ENCODE results near the gene SLC30A5. TPM values are rescaled to one million over a fixed set of nuclear protein-coding genes. Genes with fewer than 3 reads are reported as not detected.
"Not testable (repeated sequence)": the region's sequence is repeated elsewhere in the genome, so short reads cannot be mapped to it uniquely, and the experiment has no call there.

SLC30A5 gene
- total RNA-seq, 4 donors from 2014 or later: 22.0 to 43.9 (median 40.0) TPM

DNA sequence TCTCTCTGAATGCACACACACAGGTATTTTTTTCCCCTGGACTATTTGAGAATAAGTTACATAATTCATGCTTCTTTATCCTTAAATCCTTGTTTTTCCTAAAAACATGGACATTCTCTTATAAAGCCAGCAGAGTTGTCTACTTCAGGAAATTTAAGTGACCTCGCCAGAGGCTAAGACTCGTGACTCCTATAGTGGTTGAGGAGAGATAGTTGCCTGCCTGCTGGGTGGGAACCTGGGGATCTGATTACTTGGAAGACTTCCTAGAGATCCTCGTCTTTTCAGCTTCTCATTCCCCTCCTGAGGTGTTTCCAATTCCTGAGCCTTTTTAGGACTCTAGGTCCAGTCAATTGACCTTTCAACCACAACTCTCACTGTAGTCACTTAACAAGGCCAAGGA is 5.5 kb downstream of the SLC30A5 start:
- Histone ChIP-seq H3K9me3 (no peaks in the 10 kb centered on the region), H3K36me3 (peaks cover 28% of the 10 kb centered on the region), H3K27me3 (no peaks in the 10 kb centered on the region), H3K4me1 (peaks cover 10% of the 10 kb centered on the region), H3K4me3 (no peak overlapping the region), H3K27ac (no peak overlapping the region)
- 60% methylated on average over 3 of the region's 3 CpGs for WGBS
- DNase-seq (ENCODE audit: low spot score in 2 of 2): no peak
- TF ChIP-seq, protein P1, sequence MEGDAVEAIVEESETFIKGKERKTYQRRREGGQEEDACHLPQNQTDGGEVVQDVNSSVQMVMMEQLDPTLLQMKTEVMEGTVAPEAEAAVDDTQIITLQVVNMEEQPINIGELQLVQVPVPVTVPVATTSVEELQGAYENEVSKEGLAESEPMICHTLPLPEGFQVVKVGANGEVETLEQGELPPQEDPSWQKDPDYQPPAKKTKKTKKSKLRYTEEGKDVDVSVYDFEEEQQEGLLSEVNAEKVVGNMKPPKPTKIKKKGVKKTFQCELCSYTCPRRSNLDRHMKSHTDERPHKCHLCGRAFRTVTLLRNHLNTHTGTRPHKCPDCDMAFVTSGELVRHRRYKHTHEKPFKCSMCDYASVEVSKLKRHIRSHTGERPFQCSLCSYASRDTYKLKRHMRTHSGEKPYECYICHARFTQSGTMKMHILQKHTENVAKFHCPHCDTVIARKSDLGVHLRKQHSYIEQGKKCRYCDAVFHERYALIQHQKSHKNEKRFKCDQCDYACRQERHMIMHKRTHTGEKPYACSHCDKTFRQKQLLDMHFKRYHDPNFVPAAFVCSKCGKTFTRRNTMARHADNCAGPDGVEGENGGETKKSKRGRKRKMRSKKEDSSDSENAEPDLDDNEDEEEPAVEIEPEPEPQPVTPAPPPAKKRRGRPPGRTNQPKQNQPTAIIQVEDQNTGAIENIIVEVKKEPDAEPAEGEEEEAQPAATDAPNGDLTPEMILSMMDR (IDR thresholded peaks at IDR 0.05): no peak

DNA sequence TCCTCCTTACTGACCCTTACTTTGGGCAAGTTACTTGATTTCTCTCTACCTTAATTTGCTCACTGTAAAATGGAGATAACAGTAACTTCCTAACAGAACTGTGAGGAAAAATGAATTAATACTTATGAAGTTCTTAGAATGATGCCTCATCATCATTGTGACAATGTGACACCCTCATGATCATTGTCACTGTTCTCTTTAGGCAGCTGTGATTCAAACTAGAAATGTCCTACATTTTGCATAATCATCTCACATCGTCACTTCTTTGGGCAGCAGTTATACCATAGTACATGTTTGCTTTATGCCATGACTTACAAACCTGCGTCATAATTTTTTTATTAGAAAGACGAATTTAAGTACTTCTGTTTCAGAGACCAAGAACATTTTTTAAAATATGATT is 9.7 kb downstream of the SLC30A5 start:
- Histone ChIP-seq H3K9me3 (no peaks in the 10 kb centered on the region), H3K4me3 (no peak overlapping the region), H3K27ac (no peak overlapping the region), H3K36me3 (peaks cover 46% of the 10 kb centered on the region), H3K27me3 (no peaks in the 10 kb centered on the region), H3K4me1 (no peaks in the 10 kb centered on the region)
- DNase-seq (ENCODE audit: low spot score in 2 of 2): no peak
- TF ChIP-seq POLR2A (IDR thresholded peaks at IDR 0.05) (no peak), EP300 (IDR thresholded peaks at IDR 0.05) (no peak), POLR2AphosphoS5 (IDR thresholded peaks at IDR 0.05) (no peak)
- TF ChIP-seq, protein P1 (IDR thresholded peaks at IDR 0.05): no peak
- 76% methylated on average over 3 of the region's 3 CpGs for WGBS

DNA sequence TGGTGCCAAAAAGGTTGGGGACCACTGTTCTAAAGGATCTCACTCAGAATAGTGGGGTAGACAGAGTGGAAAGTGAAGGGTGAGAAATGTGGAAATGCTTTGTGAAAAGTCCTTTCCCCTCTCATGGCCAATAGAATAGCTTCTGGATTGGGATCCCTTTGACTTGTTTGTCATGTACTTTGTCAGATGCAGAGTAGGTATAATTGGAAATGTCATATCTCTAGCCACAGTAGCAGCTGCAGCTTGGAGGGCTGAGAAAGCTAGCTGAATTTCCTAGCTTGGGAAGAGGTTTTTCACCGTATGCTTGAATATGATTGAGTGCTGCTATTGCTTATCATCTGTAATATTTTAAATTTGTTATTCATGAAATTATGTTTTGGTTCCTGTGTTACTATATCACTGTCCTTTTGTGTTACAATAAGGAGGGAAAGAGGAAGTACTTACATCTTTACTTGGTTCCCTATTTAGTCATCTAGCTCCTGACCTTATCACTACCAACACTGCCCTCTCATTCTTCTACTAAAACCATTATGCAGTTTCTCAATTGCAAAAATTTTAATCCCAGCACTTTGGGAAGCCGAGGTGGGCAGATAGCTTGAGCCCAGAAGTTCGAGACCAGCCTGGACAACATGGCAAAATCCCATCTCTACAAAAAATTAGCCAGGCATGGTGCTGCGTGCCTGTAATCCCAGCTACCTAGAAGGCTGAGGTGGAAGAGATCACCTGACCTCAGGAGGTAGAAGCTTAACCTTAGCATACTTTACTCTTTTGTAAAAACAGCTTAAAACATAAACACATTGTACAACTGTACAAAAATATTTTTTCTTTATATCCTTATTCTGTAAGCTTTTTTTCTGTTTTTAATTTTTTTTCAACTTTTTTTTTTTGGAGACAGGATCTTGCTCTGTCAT is 12.4 kb downstream of the SLC30A5 start:
- H3K4me3 ChIP-seq: no peak overlapping the region
- H3K36me3 ChIP-seq: peaks cover 67% of the 10 kb centered on the region
- no peaks in the 10 kb centered on the region for H3K4me1 ChIP-seq
- DNase-seq (ENCODE audit: low spot score in 2 of 2): no peak
- no peaks in the 10 kb centered on the region for H3K9me3 ChIP-seq
- TF ChIP-seq POLR2AphosphoS5 (IDR thresholded peaks at IDR 0.05) (no peak), EP300 (IDR thresholded peaks at IDR 0.05) (no peak), POLR2A (IDR thresholded peaks at IDR 0.05) (no peak)
- TF ChIP-seq, protein P1 (IDR thresholded peaks at IDR 0.05): no peak
- 88% methylated on average over 4 of the region's 4 CpGs for WGBS
- H3K27me3 ChIP-seq: no peaks in the 10 kb centered on the region
- H3K27ac ChIP-seq: no peak overlapping the region

DNA sequence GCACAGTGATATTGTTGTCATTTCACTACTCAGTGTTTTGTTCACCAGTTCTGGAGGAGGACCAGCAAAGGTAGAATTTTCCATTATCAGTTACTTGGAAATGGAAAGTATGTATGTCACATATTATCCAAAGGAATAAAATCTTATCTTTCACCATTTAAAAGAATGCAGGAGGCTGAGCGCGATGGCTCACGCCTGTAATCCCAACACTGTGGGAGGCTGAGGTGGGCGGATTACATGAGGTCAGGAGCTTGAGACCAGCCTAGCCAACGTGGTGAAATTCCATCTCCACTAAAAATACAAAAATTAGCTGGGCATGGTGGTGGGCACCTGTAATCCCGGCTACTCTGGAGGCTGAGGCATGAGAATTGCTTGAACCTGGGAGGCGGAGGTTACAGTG is 14.6 kb downstream of the SLC30A5 start:
- not testable (repeated sequence) for H3K9me3 ChIP-seq; DNase-seq (ENCODE audit: low spot score in 2 of 2); H3K4me1 ChIP-seq; H3K4me3 ChIP-seq; H3K27ac ChIP-seq; H3K27me3 ChIP-seq
- 92% methylated on average over 7 of the region's 7 CpGs for whole genome bisulfite sequencing
- peaks cover 83% of the 10 kb centered on the region for H3K36me3 ChIP-seq

DNA sequence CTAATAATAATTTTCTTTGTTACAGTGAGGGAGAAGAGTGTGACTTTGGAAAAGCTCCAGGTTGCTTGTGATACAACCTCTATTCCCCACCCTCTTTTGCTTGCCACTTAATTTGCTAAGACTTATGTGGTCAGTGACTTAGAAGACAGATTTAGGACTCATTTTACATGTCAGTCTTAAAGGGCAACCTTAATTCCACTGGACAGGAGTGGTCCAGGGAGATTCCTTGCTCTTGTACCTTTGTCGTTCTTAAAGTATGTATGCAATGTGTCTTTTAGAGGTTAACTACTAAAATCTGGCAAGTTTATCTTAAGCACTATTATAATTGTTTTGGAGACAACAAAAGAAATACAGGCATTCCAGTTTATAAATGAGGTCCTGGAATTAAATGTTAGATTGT is 20.0 kb downstream of the SLC30A5 start:
- H3K27me3 ChIP-seq: no peaks in the 10 kb centered on the region
- peaks cover 86% of the 10 kb centered on the region for H3K36me3 ChIP-seq
- H3K4me1 ChIP-seq: no peaks in the 10 kb centered on the region
- H3K4me3 ChIP-seq: no peak overlapping the region
- H3K27ac ChIP-seq: no peak overlapping the region
- H3K9me3 ChIP-seq: no peaks in the 10 kb centered on the region
- TF ChIP-seq EP300 (IDR thresholded peaks at IDR 0.05): no peak
- TF ChIP-seq POLR2AphosphoS5 (IDR thresholded peaks at IDR 0.05): no peak
- TF ChIP-seq, protein P1 (IDR thresholded peaks at IDR 0.05): no peak
- TF ChIP-seq POLR2A (IDR thresholded peaks at IDR 0.05): no peak
- DNase-seq (ENCODE audit: low spot score in 2 of 2): no peak
- WGBS: 93% methylated on average over 1 of the region's 1 CpG

Measured in suprapubic skin (tissue), 4 donors.